Central memory CD4-positive, alpha-beta T cell (primary cell): ENCODE data around the gene KCNN3.

Experiments
- DNase-seq: peaks from one replicate; pipeline ENCODE4 v3.0.0; 2022

KCNN3 gene

DNA sequence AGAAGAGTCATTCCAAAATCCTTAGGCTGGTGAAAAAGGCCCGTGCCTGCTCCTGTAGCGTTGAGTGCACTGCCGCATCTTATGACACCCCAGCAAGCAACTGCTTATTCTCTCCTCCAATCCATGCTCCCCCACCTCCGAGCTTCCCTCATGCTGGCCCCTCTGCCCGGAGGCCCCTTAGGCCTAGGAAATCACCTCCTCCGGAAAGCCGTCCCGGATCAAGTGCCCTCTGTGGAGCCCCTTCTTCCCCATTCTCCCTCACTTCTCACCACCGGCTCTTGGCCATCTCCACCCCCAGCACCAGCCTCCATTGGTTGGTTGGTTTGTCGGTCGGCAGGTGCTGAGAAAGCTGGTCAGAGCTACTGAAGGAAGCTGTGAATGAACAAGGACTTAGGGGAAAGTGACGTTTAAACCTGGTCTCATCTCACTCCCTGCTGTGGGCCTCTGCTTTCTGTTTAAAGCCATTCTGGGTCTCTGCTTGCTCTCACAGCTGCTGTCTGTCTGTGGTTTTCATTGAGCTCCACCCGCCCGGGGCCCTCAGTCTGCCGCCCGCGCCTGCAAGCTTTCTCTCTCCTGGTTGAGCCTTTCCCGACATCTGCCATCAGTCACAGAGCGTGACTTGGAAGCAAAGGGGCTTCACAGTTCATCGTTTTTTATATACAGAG, 122.2 kb downstream of the KCNN3 start:
- peak; percentile 43 for DNase-seq

DNA sequence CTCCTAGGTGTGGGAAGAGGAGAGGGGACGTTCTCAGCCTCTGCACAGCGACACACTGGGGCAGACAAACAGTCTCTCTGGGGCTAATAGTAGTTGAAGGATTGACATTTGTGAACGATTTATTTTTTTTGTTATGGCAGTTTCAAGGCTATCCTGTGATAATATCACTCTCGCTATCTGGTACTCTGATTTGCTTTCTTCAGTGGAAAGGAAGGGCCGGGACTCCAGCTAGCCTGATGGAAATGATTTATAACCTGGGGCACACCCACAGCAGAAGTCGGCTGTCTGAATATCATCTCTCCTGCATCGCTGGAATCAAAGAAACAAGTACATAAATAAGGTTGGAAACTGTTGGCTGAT, 122.7 kb downstream of the KCNN3 start:
- DNase-seq: no peak

DNA sequence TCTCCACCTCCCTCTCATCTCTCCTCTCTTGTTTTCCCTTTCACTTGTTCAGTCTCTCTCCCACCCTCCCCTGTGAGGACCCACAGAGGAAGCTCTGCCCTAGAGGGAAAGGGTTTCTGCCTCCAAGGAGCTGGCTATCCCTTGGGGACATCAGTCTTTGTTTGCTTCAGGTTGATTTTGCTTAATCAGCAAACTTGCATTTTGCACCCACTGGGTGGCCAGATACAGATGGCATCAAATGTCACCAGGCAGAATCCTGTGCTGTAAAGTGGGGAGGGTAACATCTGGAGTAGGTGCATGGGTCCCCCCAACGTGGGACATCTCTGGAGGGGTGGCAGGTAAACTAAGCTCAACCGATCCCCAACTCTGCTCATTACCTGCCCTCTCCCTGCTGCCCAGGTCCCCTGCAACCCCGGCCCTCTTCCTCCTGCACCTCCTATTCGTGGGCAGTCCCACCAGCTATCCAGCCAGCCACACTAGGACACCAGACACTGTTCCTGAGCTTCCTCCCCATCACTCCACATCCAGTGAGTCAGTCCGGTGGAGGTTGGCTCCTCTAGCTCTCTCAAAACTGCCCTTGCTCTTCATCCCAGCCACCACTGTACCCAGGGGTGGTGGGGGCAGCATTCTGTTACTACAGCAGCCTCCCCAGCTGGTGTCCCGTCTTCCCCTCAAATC, 123.3 kb downstream of the KCNN3 start:
- no peak for DNase-seq

DNA sequence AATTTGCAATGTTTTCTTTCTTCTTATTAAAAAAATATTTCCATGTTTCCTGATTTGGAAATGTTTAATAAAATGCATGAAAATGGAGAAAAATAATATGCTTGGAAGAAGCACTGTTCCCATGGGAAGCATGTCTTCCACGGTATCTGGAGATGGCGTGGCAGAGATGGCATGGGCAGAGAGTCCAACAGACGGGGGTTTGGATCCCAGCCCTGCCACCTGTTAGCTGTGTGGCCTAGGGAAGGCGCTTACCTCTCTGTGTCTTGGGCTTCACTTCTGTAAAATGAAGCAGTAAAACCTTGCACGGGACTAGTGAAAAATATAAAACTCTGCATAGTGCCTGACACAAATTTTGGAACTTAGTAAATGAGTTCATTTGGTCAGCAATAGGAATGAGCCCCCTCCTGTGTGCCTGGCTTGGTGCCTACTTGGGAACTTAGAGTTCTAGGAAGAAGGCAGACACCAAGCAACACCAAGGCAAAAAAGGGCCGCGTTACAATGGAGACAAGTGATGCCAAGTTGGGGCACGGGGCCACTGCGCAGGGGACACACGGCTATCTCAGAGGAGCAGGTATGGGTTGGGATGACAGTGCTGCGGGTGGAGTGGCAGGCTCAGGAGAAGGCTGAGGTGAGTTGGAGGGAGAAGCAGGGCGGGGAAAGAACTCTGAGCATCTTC, 124.2 kb downstream of the KCNN3 start:
- no peak for DNase-seq

DNA sequence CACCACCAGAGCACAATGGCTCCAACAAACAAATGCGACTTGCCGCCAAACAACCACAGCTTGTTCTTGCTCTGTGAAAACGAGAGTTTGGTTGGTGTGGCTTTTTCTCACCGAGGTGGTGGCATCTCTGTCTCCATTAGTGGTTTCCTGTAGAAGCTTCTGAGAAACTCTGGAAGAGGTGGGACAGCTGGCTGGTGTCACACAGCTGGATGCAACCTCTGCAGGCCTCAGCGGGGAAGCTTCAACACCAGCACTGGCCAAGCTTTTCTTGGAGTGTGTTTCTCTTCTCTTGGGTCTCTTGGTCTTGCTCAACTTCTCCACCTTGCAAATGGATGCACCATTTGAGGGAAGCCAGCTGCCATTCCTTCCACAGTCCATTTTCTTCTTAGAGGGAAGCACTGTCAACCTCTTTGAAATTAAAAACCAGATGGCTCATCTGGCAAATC, 124.8 kb downstream of the KCNN3 start:
- DNase-seq: no peak

DNA sequence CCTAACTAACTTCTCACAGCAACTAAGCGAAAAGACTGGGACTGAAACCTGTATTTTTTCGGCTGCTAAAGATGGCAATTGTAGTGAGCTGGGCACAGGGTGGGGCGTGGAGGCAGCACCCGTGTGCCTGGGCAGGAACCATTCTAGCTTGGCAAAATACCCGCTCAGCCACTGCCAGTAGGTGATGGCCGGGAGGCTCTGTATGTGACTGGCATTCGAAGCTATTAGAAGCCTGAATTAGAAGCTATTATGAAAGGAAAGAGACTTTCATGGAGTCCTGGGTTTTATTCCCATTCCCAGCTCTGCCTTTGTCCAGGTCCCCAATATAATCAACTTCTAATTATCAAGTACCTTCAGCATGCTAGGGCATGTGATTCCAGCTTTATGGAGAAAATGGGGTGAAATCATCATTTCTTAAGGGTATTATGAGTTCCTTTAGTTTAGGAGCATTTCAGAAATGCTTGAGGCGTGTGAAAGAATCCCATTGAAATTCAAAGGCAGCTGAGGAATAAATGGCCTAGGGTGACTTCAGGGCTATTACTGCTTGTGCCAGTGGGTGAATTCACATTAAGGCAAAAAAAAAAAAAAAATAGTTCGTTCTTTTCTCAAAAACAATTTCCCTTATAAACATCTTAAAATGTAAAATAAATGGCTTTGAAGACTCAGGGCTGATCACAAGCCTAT, 125.6 kb downstream of the KCNN3 start:
- DNase-seq: no peak

DNA sequence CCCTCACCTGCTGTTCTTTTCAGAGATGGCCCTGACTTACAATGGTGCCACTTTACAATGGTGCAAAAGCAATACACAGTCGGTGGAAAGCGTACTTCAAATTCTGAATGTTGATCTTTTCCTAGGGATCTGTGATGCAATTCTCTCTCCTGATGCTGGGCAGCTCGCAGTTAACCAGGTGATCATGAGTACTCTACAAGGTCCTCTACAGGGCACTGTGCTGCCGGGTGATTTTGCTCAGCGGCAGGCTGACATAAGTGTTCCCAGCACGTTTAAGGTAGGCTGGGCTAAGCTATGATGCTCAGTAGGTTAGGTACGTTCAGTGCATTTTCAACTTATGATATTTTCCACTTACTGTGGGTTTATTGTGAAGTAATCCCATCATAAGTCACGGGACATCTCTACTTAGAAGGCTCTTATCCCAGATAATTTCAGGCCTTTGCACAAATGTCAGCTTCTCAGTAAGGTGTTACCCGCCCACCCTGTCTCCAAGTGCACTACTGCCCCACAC, 126.5 kb downstream of the KCNN3 start:
- DNase-seq: no peak

DNA sequence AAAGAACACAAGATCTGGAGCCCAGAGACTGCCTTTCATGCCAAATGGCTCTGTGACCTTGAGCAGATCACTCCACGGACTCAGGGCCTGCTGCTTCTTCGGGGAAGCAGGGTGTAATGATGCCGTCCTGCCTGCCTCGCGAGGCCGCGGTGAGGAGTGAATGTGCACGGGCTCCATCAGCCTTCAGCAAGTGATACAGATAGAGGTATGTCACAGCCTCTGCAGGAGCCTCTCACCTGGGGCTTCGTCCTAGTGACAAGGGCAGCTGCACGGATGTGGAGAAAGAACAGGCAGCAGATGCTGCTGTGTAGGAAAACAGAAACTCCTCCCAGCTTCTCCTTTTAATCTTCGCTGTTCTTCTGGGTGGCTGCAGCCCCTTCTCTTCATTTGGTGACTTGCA, 127.5 kb downstream of the KCNN3 start:
- DNase-seq: no peak

DNA sequence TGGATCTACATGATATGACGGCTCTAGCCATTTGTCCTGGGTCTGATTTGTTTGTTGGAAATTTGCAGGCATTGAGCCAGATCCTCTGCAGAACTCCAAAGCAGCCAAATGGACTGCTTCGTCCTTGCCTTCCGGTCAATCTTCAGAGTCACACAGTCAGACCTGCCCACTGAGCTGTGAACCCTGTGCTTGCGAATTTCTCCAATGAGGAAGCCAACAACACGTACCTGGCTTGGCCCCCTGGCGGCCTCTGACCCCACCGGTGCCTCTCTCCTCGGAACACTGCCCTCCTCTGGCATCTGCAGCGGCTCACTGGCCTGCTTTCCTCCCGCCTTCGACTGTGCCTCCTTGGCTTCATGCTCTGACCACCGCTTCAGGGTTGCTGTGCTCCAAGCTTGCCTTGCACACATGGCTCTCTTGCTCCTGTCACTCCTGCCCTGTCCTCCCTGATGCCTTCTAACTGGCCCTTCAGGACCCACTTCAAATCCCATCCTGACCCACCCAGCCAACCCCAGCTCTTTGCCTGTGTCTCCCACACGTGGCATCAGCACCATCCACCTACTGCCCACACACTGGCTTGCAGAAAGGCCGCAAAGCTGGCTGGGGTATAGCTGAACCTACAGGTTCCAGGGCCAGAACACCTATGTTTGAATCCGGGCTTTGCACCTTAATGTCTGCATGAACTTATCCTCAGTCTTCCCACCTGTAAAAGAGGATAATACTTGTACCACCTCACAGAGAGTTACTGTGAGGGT, 128.2 kb downstream of the KCNN3 start:
- no peak for DNase-seq

DNA sequence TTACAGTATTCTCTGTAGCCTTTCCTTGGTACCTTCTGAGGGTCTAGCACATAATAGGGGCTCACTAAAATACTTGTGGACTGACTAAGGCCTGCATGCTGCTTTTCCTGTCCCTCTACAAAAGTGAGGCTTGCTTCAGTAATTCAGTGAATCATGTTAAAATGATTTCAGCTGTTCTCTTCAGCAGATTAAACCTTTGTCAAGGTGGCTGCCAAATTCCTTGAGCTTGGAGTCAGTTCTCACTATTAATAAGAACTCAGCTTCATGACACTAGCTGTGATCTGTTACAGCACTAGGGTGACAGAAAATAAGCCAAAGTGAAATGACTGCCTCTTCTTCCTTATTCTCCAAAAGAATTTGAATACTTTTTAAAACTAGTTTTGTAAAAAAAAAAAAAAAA, 128.8 kb downstream of the KCNN3 start:
- no peak for DNase-seq

DNA sequence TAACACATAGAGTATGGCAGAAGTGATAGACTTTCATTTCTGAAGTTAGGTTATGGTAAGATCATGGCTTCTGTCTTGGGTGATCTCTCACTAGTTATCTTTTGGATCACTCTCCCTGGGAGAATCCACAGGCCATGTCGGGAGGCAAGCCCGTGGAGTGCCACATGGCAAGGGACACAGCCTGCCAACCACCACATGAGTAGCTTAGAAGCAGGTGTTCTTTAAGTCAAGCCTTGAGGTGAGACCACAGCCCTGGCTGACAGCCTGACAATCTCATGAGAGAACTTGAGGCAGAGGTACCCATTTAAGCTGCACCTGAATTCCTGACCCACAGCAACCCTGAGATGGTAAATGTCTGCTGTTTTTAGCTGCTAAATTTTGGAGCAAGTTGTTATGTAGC, 130.4 kb downstream of the KCNN3 start:
- no peak for DNase-seq

DNA sequence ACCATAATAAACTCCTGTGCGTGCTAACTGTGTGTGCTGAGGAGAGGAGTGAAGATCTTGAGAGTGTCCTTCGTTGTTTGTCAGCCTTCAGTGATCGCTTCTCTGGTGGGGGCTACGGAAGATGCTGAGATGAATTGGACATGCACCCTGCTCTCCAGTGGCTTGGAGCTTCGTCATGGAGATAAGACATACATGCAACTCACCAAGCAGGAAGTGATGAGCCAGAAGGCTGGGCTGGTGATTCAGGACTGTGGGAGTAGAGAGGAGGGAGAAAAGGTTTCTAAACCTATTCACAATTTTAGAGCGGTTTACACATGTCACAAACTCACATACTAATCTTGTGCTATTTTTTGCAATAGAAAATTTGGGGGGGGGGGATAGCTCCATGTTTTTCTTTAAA, 133.2 kb downstream of the KCNN3 start:
- no peak for DNase-seq

DNA sequence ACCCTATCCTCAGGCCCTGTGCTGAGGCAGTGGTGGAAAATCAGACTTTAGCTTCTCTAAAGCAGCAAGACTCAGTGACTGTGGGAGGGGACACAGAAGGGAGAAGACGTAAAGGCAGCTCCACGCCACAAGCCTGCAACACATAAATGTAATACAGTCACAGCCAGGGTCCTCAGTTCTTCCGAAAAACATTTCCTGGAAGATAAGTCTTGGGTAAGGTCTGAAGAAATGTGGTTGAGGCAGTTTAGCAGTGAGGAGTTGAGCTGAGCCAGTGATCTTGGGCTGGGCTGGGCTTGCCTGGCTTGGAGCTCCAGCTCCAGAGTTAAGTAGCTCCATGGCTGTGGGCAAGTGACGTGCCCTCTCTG, 134.3 kb downstream of the KCNN3 start:
- DNase-seq: no peak

DNA sequence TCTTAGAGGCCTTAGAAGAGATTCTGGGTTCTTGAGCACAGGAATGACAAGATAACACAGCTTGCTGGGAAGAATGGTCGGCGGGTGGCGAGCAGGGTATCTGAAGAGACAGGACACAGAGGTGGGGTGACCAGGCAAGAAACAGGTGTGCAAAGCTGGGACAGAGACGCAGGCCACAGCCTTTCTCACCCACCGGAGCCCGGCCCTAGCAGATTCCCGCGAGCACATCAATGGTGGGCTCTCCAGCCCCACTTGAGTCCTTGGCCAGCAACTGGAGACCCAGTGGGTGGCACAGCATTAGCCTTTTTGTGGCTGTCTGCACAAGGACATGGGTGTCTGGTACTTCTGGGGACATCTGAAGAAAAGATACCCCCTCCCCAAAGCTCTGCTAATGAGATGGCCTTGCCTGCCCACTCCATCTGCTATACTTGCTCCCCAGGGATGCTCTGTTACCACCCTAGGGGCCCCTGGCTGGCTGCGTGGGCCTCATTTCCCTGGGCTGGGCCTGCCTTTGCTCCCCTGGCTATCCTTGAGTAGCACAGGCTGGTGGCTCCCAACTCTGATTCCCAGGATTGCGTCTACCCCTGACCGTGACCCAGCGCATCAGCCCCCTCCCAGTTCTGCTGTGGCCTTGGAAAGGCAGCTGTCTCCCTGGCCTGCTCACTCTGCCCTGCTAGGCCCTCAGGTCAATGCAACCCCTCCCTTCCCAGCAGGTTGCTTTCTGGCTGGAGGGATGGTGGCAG, 134.8 kb downstream of the KCNN3 start:
- DNase-seq: no peak

DNA sequence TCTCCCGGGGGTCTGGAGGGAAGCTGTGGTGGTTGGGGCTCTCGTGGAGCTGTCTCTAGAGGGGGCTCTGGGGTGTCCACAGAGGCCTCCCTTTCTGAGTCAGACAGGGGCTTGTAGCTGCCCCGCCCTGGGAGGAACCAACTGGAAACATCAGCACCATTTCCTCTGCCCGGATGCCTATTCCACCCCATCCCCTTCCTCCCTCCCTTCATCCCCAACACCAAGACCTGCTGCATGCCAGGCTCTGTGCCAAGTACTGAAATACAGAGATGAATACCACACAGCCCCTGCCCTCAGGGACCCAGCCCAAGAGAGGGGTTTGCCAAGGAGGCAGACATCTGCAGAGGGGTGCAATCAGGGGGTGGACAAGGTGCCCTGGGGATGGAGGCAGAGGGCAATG, 136.5 kb downstream of the KCNN3 start:
- no peak for DNase-seq

DNA sequence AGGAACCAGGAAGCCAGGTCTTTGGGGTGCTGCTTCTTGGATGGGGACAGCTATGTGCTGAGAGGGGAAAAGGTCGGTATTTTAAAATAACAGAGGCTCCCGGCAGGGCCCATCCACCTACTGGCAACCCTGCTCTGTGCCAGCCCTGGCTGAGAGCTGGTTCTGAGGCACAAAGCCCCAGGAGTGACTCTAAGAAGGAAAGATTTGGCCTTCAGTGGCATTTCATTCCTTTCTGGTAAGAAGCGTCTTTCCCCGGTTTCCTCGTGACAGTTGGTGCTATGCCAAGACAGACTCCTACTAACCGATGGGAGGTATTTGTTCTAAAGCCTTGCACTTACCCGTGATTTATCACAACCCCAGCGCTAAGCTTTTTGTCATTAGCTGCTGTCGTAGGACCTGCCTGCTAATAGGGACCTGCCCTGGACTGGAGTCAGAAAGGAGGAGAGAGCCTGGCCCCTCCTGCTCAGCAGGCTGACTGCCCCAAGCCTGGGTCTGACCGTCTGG, 139.0 kb downstream of the KCNN3 start:
- DNase-seq: no peak

DNA sequence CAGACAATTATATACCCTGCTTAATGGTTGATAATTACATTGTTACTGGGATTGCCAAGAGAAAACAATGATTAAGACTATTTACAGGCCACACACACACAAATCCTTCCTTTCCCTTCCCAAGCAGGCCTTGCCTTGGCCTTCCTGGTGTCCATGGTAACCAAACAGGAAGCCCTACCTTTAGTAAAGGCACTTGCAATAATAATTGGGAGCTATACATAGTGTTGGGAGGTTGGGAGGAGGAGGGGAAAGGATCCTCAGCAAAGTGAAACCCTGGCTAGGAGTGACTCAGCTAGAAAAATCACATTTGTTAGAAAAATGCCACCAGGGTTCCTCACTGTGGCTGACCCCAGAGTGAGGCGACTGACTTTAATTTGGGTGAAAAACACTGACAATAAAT, 139.8 kb downstream of the KCNN3 start:
- no peak for DNase-seq

DNA sequence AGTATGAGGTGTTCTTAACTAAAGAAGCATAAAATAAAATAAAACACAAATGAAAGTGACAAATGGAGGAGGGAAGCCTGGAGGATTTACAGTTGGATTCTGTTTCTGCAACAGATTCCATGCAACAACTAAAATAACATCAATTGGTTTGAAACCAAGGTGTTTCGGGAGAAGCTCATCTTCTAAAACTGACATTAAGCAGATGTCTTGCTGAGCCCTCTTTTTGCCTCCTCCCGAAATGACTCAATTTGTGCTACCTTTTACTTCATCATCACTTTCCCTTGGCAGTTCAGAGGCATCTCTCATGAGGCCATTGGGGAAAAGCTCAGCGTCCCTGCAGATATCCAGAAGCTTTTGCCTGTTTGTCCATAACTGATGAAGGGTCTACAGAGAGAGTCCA, 140.5 kb downstream of the KCNN3 start:
- no peak for DNase-seq

DNA sequence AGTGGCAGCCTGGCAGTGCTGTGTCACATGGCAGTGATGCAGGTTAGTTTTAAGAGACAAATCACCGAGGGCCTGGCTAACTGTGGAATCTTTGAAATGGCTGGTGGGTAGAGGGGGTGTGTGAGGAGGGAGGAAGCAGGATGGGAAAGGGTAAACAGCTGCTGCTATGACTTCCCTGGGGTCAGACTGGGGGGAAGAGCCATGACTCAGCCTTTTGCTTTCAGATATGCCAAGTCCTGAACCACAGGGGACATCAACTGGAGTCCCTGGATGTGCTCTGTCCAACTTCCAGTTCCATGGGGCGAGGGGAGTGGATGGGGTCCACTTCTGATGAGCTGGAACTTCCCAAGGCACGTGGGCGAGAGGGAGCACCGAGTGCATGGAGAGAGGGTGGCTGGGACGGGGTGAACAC, 141.0 kb downstream of the KCNN3 start:
- DNase-seq: no peak

DNA sequence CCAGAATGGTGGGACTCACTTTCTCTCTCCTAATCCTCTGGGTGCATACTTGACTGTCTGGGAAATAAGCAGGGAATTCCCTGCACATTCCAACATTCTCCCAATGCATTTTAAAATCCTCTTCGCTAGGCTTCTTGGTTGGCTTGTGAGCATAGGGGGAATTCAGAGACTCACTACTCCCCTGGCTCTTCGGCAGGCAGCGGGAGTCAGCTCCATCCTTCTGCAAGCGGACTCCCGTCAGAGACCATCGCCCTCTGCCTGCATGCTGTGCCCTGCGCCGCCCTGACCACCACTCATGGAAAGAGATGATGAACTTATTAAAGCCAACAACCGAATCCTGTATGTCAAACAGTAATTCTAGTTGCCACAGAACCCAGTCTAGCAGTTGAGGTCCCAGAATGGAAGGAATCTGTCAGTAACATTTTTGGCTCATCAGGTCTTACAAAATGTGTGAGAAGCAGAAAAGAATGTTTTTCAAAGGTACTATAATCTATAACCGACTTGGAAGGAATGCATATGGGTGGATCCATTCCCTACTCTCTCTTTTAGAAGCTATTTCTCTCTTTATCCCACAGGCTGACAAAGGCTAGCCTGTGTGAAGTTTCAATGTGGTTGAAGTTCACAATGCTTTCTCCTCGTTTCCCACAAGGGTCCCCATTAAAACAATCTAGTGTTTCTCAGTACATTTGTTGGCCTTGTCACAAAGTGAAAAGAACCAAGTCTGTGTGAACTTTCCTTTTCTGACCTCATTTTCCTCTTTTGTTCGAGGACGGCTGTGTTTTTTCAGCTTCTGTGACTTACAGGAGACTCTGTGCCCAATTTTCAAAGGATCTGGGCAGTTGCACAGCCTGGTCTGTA, 143.0 kb downstream of the KCNN3 start:
- DNase-seq: no peak

DNA sequence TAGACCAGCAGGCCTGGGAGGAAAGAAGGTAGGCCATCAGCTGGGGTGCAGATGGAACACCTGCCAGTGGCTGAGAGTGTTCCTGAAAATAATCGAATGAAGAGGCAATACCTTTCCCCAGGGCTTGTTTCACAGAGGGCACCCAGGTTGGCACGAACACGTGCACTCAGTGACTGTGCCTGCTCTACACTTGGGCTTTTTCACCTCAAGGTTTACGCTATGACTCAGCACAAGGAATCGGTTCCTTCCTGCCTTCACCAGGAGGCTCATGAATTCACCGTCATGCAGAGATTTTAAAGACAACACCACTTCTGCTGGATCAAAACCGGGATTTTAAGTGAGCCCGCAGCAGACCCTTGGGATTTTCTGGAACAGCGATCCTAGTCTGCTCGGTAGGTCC, 143.6 kb downstream of the KCNN3 start:
- DNase-seq: no peak
